GM12878 (cell line): ENCODE results near the gene PROSER2. TPM values are rescaled to one million over a fixed set of nuclear protein-coding genes. Genes with fewer than 3 reads are reported as not detected.

Experiments used
- ATAC-seq: fragments of 200-7000 bp; cut with Tn5 transposase; 3 replicates; pipeline ENCODE4 v1.9.1; 2020; ENCODE audit warnings: mild to moderate bottlenecking, moderate library complexity
- BruUV-seq: library from RNA; stranded (reverse); fragments of 400-500 nt; replicated peaks from 2 replicates; lab custom pipeline; 2021; lab: Mats Ljungman, UMichigan
- CTCF ChIA-PET: fragments of 300-600 bp; sonication (Branson Sonifier 250); formaldehyde crosslinking; extraction: SDS; loops from one replicate; lab custom pipeline; 2021; ENCODE audit warnings: inconsistent platforms; lab: Yijun Ruan, JAX
- POLR2A ChIA-PET: fragments of 350-600 bp; formaldehyde crosslinking; extraction: SDS; loops from one replicate; lab custom pipeline; 2021; ENCODE audit warnings: inconsistent platforms; lab: Charles Lee
- RAD21 ChIA-PET: fragments of 300-600 bp; sonication (Branson Sonifier 250); formaldehyde crosslinking; loops from one replicate; lab custom pipeline; 2023; ENCODE audit warnings: antibody characterized with exemption; ENCODE audit not compliant: unreplicated experiment; lab: Charles Lee
- SMC1A ChIA-PET: fragments of 300-600 bp; sonication (Branson Sonifier 250); formaldehyde crosslinking; loops from one replicate; lab custom pipeline; 2023; ENCODE audit not compliant: unreplicated experiment, uncharacterized antibody; lab: Charles Lee
- DNase-seq: peaks from one replicate; pipeline ENCODE4 v3.0.0-alpha.2; 2011; ENCODE audit warnings: low read depth, low spot score
- FAIRE-seq: peaks from 3 replicates; lab custom pipeline; 2011; peaks lifted over from hg19 to GRCh38; lab: Jason Lieb, UNC
- H2AFZ ChIP-seq: 2 replicates; pipeline ENCODE4 v1.6.0; 2011; ENCODE audit warnings: low read depth, low read length, control low read depth; ENCODE audit not compliant: control insufficient read depth
- H3K27ac ChIP-seq: 2 replicates; pipeline ENCODE4 v1.5.1; 2011; ENCODE audit warnings: control low read depth; ENCODE audit not compliant: control insufficient read depth, insufficient read depth
- H3K27me3 ChIP-seq, 2 experiments: replicated peaks in 1 of 2; 2 replicates each; pipeline versions ENCODE4 v1.6.0 to v1.6.1; 2011; ENCODE audit warnings: low read length in 1 of 2; ENCODE audit not compliant: control insufficient read depth in 2 of 2, insufficient read depth in 2 of 2
- H3K36me3 ChIP-seq, 2 experiments: 2 replicates each; pipeline ENCODE4 v1.5.1; 2011; ENCODE audit warnings: low read length in 1 of 2; ENCODE audit not compliant: control insufficient read depth in 2 of 2, insufficient read depth in 2 of 2
- H3K4me1 ChIP-seq: 2 replicates; pipeline ENCODE4 v1.6.1; 2011; ENCODE audit warnings: mild to moderate bottlenecking, low read length, moderate library complexity, mixed read lengths; ENCODE audit not compliant: control insufficient read depth, insufficient read depth
- H3K4me2 ChIP-seq: 2 replicates; pipeline ENCODE4 v1.6.0; 2011; ENCODE audit warnings: control low read depth; ENCODE audit not compliant: control insufficient read depth, insufficient read depth
- H3K4me3 ChIP-seq: fragments of 200-600 bp; sonication (generic); 2 replicates; pipeline ENCODE4 v1.5.1; 2016
- H3K79me2 ChIP-seq: 2 replicates; pipeline ENCODE4 v1.6.0; 2011; ENCODE audit warnings: low read length; ENCODE audit not compliant: control insufficient read depth, insufficient read depth
- H3K9ac ChIP-seq: 2 replicates; pipeline ENCODE4 v1.8.0; 2011; ENCODE audit warnings: low read length, control low read depth, mixed read lengths; ENCODE audit not compliant: control insufficient read depth, insufficient read depth
- H3K9me3 ChIP-seq: replicated peaks from 3 replicates; pipeline ENCODE4 v1.5.1; 2011; ENCODE audit warnings: mild to moderate bottlenecking, low read length; ENCODE audit not compliant: control insufficient read depth, insufficient read depth
- H4K20me1 ChIP-seq: 2 replicates; pipeline ENCODE4 v1.6.0; 2011; ENCODE audit not compliant: control insufficient read depth, insufficient read depth
- CEBPB ChIP-seq, 2 experiments: fragments of 150-350 bp in 1 of 2; IDR thresholded peaks; 2 replicates each; pipeline ENCODE4 v1.6.1; 2012 to 2014; ENCODE audit warnings: low read depth in 2 of 2, low read length in 2 of 2, borderline replicate concordance in 1 of 2, inconsistent platforms in 1 of 2
- SUZ12 ChIP-seq: fragments of 200-600 bp; sonication (generic); IDR thresholded peaks from one replicate; pipeline ENCODE4 v1.6.1; 2018; ENCODE audit warnings: antibody characterized with exemption, mild to moderate bottlenecking; ENCODE audit not compliant: unreplicated experiment
- TCF3 ChIP-seq: IDR thresholded peaks from 2 replicates; pipeline ENCODE4 v1.6.1; 2012; ENCODE audit warnings: low read depth, mild to moderate bottlenecking, low read length, borderline replicate concordance; ENCODE audit not compliant: insufficient read depth
- ZNF274 ChIP-seq: IDR thresholded peaks from one replicate; pipeline ENCODE4 v1.8.0; 2011; ENCODE audit not compliant: insufficient read length, insufficient read depth
- WGBS: methylation state at CpG from one replicate; pipeline ENCODE4 v1.1.6; 2016; ENCODE audit warnings: low lambda C conversion rate; ENCODE audit not compliant: insufficient replicate concordance, insufficient coverage; ENCODE audit errors: missing lambda C conversion rate; 5-methylcytosine and 5-hydroxymethylcytosine counted together
- in situ Hi-C: fragments of 300-500 bp; cut with MboI; formaldehyde crosslinking; loops from 9 replicates; pipeline ENCODE4 v1.14.3; 2018; ENCODE audit warnings: mixed read lengths
- intact Hi-C: fragments of 100-400 bp; cut with micrococcal nuclease; formaldehyde crosslinking; loops from one replicate; pipeline ENCODE4 v1.14.2; 2022; ENCODE audit not compliant: unreplicated experiment
- polyA plus RNA-seq, 11 experiments: library from polyadenylated mRNA; depleted of rRNA in 4 of 11; unstranded in 6 of 11; stranded (reverse) in 5 of 11; fragments of >200 nt; fragmentation: Nextera tagmentation in 4 of 11; fragmentation: Illumina TruSeq in 1 of 11; extraction: Ambion mirVana in 4 of 11; extraction: Trizol in 1 of 11; gene quantifications; 1 replicate in 1 of 11; 2 replicates in 10 of 11; pipeline versions ENCODE4 v1.2.1 to v1.2.3, GENCODE V29; 2011 to 2016; ENCODE audit warnings: inconsistent platforms in 2 of 11, missing spikeins in 2 of 11, low read depth in 1 of 11
- total RNA-seq, 4 experiments: library from RNA; depleted of rRNA in 3 of 4; stranded (reverse); fragments of >200 nt in 3 of 4; fragmentation: Illumina TruSeq in 1 of 4; extraction: Trizol in 1 of 4; gene quantifications; 2 replicates each; pipeline versions ENCODE4 v1.2.1 to v1.2.3, GENCODE V29; 2013 to 2021
- TF ChIP-seq, protein P1 (sequence below): IDR thresholded peaks from 2 replicates; pipeline ENCODE4 v1.6.1; 2012; ENCODE audit warnings: low read depth, low read length, improper control_type of control experiment

The PROSER2 gene
- total and polyA plus RNA-seq, 10 of the 15 experiments (the other 5 are each of a cell fraction or from before 2014, with no cell fraction given), result 0.04 to 0.25 (median 0.07) TPM; not detected in 6

DNA sequence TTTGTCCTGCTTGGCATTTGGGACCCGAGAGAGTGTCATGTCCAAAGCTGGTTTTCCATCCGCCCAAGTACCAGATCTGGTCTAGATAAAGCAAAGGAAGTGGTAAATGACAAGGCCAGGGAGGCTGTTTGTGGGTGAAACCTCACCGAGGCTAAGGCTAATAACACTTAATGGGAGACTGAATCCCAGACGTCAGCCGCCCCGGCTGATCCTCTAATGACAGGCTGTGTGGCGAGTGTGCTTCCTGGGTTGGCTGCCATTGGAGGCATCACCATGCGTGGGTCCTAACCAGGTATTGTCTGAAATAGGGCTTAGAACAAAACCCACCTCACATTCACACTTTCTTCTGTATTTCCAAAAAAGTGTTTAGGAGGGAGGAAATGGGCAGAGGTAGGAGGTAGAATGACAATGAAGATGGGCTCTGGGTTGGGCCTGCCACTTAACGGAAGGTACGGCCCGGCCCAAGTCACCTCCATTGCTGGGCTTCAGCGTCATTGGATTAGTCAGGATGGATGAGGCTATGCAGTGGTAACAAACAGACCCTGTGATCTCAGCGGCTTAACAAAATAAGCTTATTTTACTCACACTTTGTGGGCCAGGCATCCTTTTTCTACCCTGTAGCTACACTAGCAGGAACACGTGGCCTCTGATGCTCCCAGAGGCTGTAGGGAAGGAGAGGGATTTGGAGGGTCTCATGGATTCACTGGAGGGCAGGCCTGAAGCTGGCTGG is 59.7 kb downstream of the PROSER2 start:
- intact Hi-C loops, result no loop called here
- Histone ChIP-seq H3K27me3 (no peaks in the 10 kb centered on the region), H3K4me2 (no peak overlapping the region), H3K79me2 (no peaks in the 10 kb centered on the region), H3K9ac (no peak overlapping the region), H3K4me3 (no peak overlapping the region), H3K9me3 (no peaks in the 10 kb centered on the region), H3K4me1 (peaks cover 13% of the 10 kb centered on the region)
- no peak for FAIRE-seq
- BruUV-seq, result no TSS peak
- RAD21 ChIA-PET, result interaction anchor here (1.4 kb wide), 1 partner anchor 111 kb away, joined by 4 read pairs; no protein-coding TSS in a partner anchor
- TF ChIP-seq TCF3 (no peak), CEBPB (IDR thresholded peaks at IDR 0.05; ENCODE audit: borderline replicate concordance in 1 of 2, low read depth in 2 of 2, low read length in 2 of 2) (no peak), SUZ12 (no peak), ZNF274 (no peak)
- TF ChIP-seq, protein P1, sequence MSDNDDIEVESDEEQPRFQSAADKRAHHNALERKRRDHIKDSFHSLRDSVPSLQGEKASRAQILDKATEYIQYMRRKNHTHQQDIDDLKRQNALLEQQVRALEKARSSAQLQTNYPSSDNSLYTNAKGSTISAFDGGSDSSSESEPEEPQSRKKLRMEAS, result no peak
- TF ChIP-seq, all 136 proteins: peak for 0
- CTCF ChIA-PET, result no interaction called here
- no peak overlapping the region for H3K27ac ChIP-seq
- H3K36me3 ChIP-seq, result no peaks in the 10 kb centered on the region
- ATAC-seq (no peak), DNase-seq (no peak)
- H4K20me1 ChIP-seq, result no peaks in the 10 kb centered on the region
- SMC1A ChIA-PET, result no interaction called here
- H2AFZ ChIP-seq, result no peak overlapping the region
- in situ Hi-C loops, result no loop called here
- WGBS, result 66% methylated on average over 14 of the region's 14 CpGs
- POLR2A ChIA-PET, result interaction anchor here (1.0 kb wide), 1 partner anchor 8 kb away, joined by 4 read pairs; no protein-coding TSS in a partner anchor
